Liver (tissue), 9 donors: ENCODE measurements around the gene MOSPD2. TPM values are rescaled to one million over a fixed set of nuclear protein-coding genes. Genes with fewer than 3 reads are reported as not detected.

Source experiments
- DNase-seq: peaks from one replicate; pipeline ENCODE4 v3.0.0-alpha.2; 2017; ENCODE audit warnings: low spot score
- H3K27ac ChIP-seq, 2 donors: one replicate each; pipeline ENCODE4 v1.7.0; 2013; ENCODE audit warnings: inconsistent platforms in 2 of 2, low read length in 2 of 2, control low read depth in 1 of 2, low read depth in 1 of 2, mild to moderate bottlenecking in 1 of 2
- H3K27me3 ChIP-seq, 4 donors: one replicate each; pipeline versions ENCODE4 v1.6.1 to v1.7.0; 2013; ENCODE audit warnings: low read length in 3 of 4, inconsistent platforms in 1 of 4, mild to moderate bottlenecking in 1 of 4, moderate library complexity in 1 of 4; ENCODE audit not compliant: control insufficient read depth in 4 of 4, insufficient read depth in 4 of 4
- H3K36me3 ChIP-seq, 4 donors: one replicate each; pipeline versions ENCODE4 v1.6.1 to v1.7.0; 2013; ENCODE audit warnings: low read length in 3 of 4, mild to moderate bottlenecking in 3 of 4, low read depth in 1 of 4, moderate library complexity in 1 of 4; ENCODE audit not compliant: control insufficient read depth in 4 of 4, insufficient read depth in 3 of 4
- H3K4me1 ChIP-seq, 4 donors: one replicate each; pipeline versions ENCODE4 v1.6.1 to v1.7.0; 2013; ENCODE audit warnings: low read length in 3 of 4, mild to moderate bottlenecking in 3 of 4, moderate library complexity in 1 of 4; ENCODE audit not compliant: control insufficient read depth in 4 of 4, insufficient read depth in 4 of 4
- H3K4me3 ChIP-seq, 3 donors: one replicate each; pipeline versions ENCODE4 v1.6.1 to v1.7.0; 2013; ENCODE audit warnings: low read length in 3 of 3, control low read depth in 1 of 3, low read depth in 1 of 3, mild to moderate bottlenecking in 1 of 3
- H3K9ac ChIP-seq, 2 donors: one replicate each; pipeline ENCODE4 v1.7.0; 2013; ENCODE audit warnings: low read length in 2 of 2, mild to moderate bottlenecking in 2 of 2, moderate library complexity in 2 of 2, control low read depth in 1 of 2, low read depth in 1 of 2
- H3K9me3 ChIP-seq, 4 donors: one replicate each; pipeline versions ENCODE4 v1.6.1 to v1.7.0; 2013; ENCODE audit warnings: low read length in 3 of 4; ENCODE audit not compliant: control insufficient read depth in 4 of 4
- ATF3 ChIP-seq: IDR thresholded peaks from 2 replicates; pipeline ENCODE4 v1.6.1; 2016; ENCODE audit warnings: antibody characterized with exemption
- CTCF ChIP-seq: fragments of 150-350 bp; IDR thresholded peaks from 2 replicates; pipeline ENCODE4 v1.5.1; 2017; ENCODE audit warnings: improper control_type of control experiment, low read depth, low read length; ENCODE audit not compliant: missing input control
- EGR1 ChIP-seq, 2 donors: IDR thresholded peaks; 2 replicates each; pipeline ENCODE4 v1.6.1; 2016 to 2018; ENCODE audit warnings: antibody characterized with exemption in 2 of 2, low read depth in 2 of 2
- FOXA1 ChIP-seq: IDR thresholded peaks from 2 replicates; pipeline ENCODE4 v1.6.1; 2016; ENCODE audit warnings: antibody characterized with exemption
- FOXA2 ChIP-seq: IDR thresholded peaks from 2 replicates; pipeline ENCODE4 v1.6.1; 2016; ENCODE audit warnings: antibody characterized with exemption
- GABPA ChIP-seq, 2 donors: IDR thresholded peaks in 1 of 2; conservative IDR thresholded peaks in 1 of 2; 2 replicates each; pipeline ENCODE4 v1.6.1; 2016; ENCODE audit warnings: antibody characterized with exemption in 2 of 2, mild to moderate bottlenecking in 1 of 2, moderate library complexity in 1 of 2
- HNF4A ChIP-seq, 2 donors: conservative IDR thresholded peaks; 2 replicates each; pipeline ENCODE4 v1.6.1; 2016; ENCODE audit warnings: antibody characterized with exemption in 2 of 2, mild to moderate bottlenecking in 2 of 2
- HNF4G ChIP-seq: IDR thresholded peaks from 2 replicates; pipeline ENCODE4 v1.6.1; 2016; ENCODE audit warnings: antibody characterized with exemption
- JUND ChIP-seq, 2 donors: IDR thresholded peaks; 2 replicates each; pipeline ENCODE4 v1.6.1; 2016; ENCODE audit warnings: antibody characterized with exemption in 2 of 2
- MAX ChIP-seq: IDR thresholded peaks from 2 replicates; pipeline ENCODE4 v1.6.1; 2016; ENCODE audit warnings: antibody characterized with exemption
- NR2F2 ChIP-seq: IDR thresholded peaks from 2 replicates; pipeline ENCODE4 v1.6.1; 2016; ENCODE audit warnings: antibody characterized with exemption
- RAD21 ChIP-seq, 2 donors: IDR thresholded peaks; 2 replicates each; pipeline ENCODE4 v1.6.1; 2016; ENCODE audit warnings: antibody characterized with exemption in 2 of 2, mild to moderate bottlenecking in 2 of 2
- REST ChIP-seq: IDR thresholded peaks from 2 replicates; pipeline ENCODE4 v1.6.1; 2016; ENCODE audit warnings: antibody characterized with exemption, mild to moderate bottlenecking
- RXRA ChIP-seq, 2 donors: IDR thresholded peaks; 2 replicates each; pipeline ENCODE4 v1.6.1; 2017 to 2018; ENCODE audit warnings: antibody characterized with exemption in 2 of 2, mild to moderate bottlenecking in 1 of 2
- SP1 ChIP-seq: IDR thresholded peaks from 2 replicates; pipeline ENCODE4 v1.6.1; 2018; ENCODE audit warnings: antibody characterized with exemption, mild to moderate bottlenecking
- TAF1 ChIP-seq: conservative IDR thresholded peaks from 2 replicates; pipeline ENCODE4 v1.6.1; 2016; ENCODE audit warnings: antibody characterized with exemption, mild to moderate bottlenecking
- YY1 ChIP-seq: IDR thresholded peaks from 2 replicates; pipeline ENCODE4 v1.6.1; 2016; ENCODE audit warnings: antibody characterized with exemption, mild to moderate bottlenecking
- ZBTB33 ChIP-seq: IDR thresholded peaks from 2 replicates; pipeline ENCODE4 v1.6.1; 2016; ENCODE audit warnings: antibody characterized with exemption
- WGBS: extraction: QIAGEN DNeasy Blood & Tissue Kit; methylation state at CpG from one replicate; pipeline ENCODE4 v1.1.7; 2013; 5-methylcytosine and 5-hydroxymethylcytosine counted together
- polyA plus RNA-seq, 2 donors: library from polyadenylated mRNA; stranded (reverse) in 1 of 2; unstranded in 1 of 2; fragments of 200-250 nt in 1 of 2; fragments of >200 nt in 1 of 2; fragmentation: Nextera tagmentation in 1 of 2; extraction: Ambion mirVana in 1 of 2; gene quantifications; one replicate each; pipeline versions ENCODE4 v1.2.1 to v1.2.3, GENCODE V29; 2013 to 2015
- total RNA-seq, 2 donors: library from RNA; depleted of rRNA; stranded (reverse); fragments of >200 nt; gene quantifications; one replicate each; pipeline ENCODE4 v1.2.3, GENCODE V29; 2014
- donor health status: healthy.
- donor health status: healthy.
- donor health status: healthy.
- donor health status: healthy.
- donor health status: healthy.

MOSPD2 gene
- total and polyA plus RNA-seq, 4 donors = 3.0 to 9.1 (median 4.9) TPM

GRCh38 chrX:14837155-14837554 lies 36.1 kb upstream of the MOSPD2 start:
- no peak overlapping the region for H3K4me3 ChIP-seq
- no peaks in the 10 kb centered on the region for H3K27me3 ChIP-seq
- 94% methylated on average over 2 of the region's 2 CpGs for WGBS

More at GRCh38 chrX:14837155-14837554, 36.1 kb upstream of the MOSPD2 start:
- Histone ChIP-seq H3K36me3 (no peaks in the 10 kb centered on the region), H3K27ac (no peak overlapping the region), H3K9ac (no peak overlapping the region), H3K9me3 (no peaks in the 10 kb centered on the region), H3K4me1 (no peaks in the 10 kb centered on the region)
- TF ChIP-seq FOXA1 = no peak
- TF ChIP-seq ZBTB33 = no peak
- no peak for TF ChIP-seq ATF3
- TF ChIP-seq JUND (IDR thresholded peaks at IDR 0.05) = no peak
- no peak for TF ChIP-seq NR2F2
- TF ChIP-seq GABPA (IDR thresholded peaks at IDR 0.05 in 1 of 2, conservative IDR thresholded peaks at IDR 0.05 in 1 of 2) = no peak
- no peak for TF ChIP-seq MAX
- no peak for TF ChIP-seq EGR1 (IDR thresholded peaks at IDR 0.05; ENCODE audit: low read depth in 2 of 2)
- no peak for TF ChIP-seq HNF4G
- TF ChIP-seq HNF4A (conservative IDR thresholded peaks at IDR 0.05) = no peak
- no peak for TF ChIP-seq CTCF
- TF ChIP-seq RAD21 (IDR thresholded peaks at IDR 0.05) = no peak
- no peak for TF ChIP-seq REST
- TF ChIP-seq FOXA2 = no peak
- no peak for TF ChIP-seq TAF1
- TF ChIP-seq YY1 = no peak
- TF ChIP-seq RXRA (IDR thresholded peaks at IDR 0.05) = no peak
- TF ChIP-seq SP1 = no peak
- DNase-seq = no peak
